Measurements from ENCODE around the gene NTRK2. TPM values are rescaled to one million over a fixed set of nuclear protein-coding genes. Genes with fewer than 3 reads are reported as not detected.

NTRK2 gene
- total RNA-seq, 1 donor from 2014 or later: 0.98 TPM

DNA sequence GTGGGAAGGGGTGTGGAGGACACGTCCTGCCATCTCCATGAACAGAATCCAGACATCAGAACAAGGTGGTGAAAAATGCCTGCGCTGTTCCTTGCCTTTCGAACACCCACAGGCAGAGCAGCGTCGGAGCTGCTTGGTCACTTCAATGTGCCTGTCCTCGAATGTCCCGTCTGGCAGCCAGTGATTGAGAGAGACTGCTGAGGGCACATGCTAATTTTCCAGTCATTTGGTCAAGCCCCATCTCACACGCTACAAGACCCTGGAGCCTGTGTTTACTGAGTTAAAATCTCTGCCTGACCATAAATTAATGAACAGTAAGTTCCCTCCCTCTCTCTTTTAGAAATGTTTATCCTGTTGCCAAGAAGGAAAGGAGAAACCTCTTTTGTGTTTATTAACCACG lies 149.3 kb downstream of the NTRK2 start:
- Histone ChIP-seq H3K4me3 (no peak overlapping the region), H3K27me3 (no peaks in the 10 kb centered on the region), H3K36me3 (no peaks in the 10 kb centered on the region), H3K27ac (no peak overlapping the region), H3K9me3 (no peaks in the 10 kb centered on the region), H3K4me1 (no peaks in the 10 kb centered on the region)
- DNase-seq: no peak
- ATAC-seq: no peak
- TF ChIP-seq, protein P1, sequence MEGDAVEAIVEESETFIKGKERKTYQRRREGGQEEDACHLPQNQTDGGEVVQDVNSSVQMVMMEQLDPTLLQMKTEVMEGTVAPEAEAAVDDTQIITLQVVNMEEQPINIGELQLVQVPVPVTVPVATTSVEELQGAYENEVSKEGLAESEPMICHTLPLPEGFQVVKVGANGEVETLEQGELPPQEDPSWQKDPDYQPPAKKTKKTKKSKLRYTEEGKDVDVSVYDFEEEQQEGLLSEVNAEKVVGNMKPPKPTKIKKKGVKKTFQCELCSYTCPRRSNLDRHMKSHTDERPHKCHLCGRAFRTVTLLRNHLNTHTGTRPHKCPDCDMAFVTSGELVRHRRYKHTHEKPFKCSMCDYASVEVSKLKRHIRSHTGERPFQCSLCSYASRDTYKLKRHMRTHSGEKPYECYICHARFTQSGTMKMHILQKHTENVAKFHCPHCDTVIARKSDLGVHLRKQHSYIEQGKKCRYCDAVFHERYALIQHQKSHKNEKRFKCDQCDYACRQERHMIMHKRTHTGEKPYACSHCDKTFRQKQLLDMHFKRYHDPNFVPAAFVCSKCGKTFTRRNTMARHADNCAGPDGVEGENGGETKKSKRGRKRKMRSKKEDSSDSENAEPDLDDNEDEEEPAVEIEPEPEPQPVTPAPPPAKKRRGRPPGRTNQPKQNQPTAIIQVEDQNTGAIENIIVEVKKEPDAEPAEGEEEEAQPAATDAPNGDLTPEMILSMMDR (IDR thresholded peaks at IDR 0.05): no peak
- intact Hi-C loops (cut with DNase I): no loop called here

DNA sequence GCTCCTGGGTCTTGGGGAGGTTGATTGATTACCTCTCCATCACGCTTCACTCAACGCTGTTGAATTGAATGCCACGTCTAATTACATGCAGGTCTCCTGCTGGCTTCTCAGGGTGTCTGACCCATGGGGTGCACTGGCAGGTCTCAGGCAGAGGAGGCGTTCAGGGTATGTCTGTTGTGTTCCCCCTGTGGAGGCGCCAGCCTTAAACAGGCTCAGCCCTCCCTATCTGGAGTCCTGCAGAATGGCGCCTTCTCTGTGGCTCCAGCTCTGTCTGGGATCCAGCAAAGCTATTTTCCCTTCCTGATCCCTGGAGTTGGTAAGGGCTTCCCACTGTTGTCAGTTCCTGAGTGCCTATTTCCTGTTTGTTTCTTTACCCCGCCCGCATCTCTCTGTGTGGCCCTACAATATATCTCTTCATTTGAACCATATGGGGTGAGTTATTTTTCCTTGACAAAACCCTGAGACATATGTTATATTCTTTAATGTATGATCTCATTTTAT lies 150.0 kb downstream of the NTRK2 start:
- no peaks in the 10 kb centered on the region for H3K4me1 ChIP-seq
- DNase-seq: no peak
- ATAC-seq: no peak
- TF ChIP-seq, protein P1 (IDR thresholded peaks at IDR 0.05): no peak
- H3K4me3 ChIP-seq: no peak overlapping the region
- H3K27ac ChIP-seq: no peak overlapping the region
- intact Hi-C loops (cut with DNase I): no loop called here
- no peaks in the 10 kb centered on the region for H3K36me3 ChIP-seq
- no peaks in the 10 kb centered on the region for H3K27me3 ChIP-seq
- H3K9me3 ChIP-seq: no peaks in the 10 kb centered on the region

DNA sequence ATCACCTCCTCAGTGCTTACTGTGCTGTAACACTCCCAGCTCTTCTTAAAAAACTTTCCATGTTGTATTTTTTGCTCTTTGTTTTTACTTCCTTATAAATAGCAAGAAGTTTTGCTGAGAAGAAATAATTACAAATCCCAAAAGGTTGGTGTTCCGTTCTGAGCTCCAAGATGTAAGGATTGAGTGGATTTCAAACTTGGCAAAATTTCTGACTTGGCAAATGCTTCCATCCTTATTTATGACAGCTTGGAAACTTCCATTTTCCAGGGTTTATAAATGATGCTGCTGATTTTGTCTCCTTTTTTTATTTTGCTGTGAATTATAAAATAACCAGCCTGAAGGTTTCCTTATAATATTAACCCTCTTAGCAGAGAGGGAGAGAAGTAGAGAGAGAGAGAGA lies 151.9 kb downstream of the NTRK2 start:
- H3K27ac ChIP-seq: no peak overlapping the region
- no peaks in the 10 kb centered on the region for H3K9me3 ChIP-seq
- no peaks in the 10 kb centered on the region for H3K4me1 ChIP-seq
- TF ChIP-seq, protein P1 (IDR thresholded peaks at IDR 0.05): no peak
- H3K27me3 ChIP-seq: no peaks in the 10 kb centered on the region
- intact Hi-C loops (cut with DNase I): no loop called here
- no peaks in the 10 kb centered on the region for H3K36me3 ChIP-seq
- ATAC-seq: no peak
- H3K4me3 ChIP-seq: no peak overlapping the region
- DNase-seq: no peak

DNA sequence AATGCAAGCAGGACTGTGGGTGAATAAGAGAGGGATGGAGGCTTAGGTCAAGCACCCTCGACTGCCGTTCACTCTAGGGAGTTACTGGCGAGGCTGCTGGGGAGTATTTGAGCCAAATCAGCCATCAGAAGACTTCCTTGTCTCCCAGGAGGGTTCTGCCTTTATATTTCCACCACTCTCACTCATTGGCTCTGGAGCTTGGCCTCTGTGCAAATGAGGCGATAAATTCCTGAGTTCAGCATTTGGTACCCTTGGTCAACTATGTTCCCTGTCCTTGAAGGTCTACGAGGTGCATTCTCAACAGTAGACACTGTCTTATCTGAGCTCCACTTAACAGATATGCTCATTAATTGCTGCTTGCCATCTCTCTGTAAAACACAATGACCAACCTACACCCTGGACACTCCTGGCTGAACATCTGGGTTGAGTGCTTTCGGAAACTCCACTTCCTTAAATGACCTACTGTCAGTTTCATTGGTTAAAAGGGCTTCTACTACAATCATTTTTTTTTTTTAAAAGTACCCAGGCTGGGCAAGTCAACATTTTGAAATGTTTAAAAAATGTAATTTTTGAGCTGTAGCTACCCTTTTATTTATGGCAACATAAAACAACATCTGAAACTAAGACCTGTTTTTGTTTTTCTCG lies 153.2 kb downstream of the NTRK2 start:
- Histone ChIP-seq H3K36me3 (no peaks in the 10 kb centered on the region), H3K4me1 (no peaks in the 10 kb centered on the region), H3K9me3 (no peaks in the 10 kb centered on the region), H3K27ac (no peak overlapping the region), H3K27me3 (no peaks in the 10 kb centered on the region), H3K4me3 (no peak overlapping the region)
- intact Hi-C loops (cut with DNase I): no loop called here
- ATAC-seq (no peak), DNase-seq (no peak)
- TF ChIP-seq, protein P1 (IDR thresholded peaks at IDR 0.05): no peak

DNA sequence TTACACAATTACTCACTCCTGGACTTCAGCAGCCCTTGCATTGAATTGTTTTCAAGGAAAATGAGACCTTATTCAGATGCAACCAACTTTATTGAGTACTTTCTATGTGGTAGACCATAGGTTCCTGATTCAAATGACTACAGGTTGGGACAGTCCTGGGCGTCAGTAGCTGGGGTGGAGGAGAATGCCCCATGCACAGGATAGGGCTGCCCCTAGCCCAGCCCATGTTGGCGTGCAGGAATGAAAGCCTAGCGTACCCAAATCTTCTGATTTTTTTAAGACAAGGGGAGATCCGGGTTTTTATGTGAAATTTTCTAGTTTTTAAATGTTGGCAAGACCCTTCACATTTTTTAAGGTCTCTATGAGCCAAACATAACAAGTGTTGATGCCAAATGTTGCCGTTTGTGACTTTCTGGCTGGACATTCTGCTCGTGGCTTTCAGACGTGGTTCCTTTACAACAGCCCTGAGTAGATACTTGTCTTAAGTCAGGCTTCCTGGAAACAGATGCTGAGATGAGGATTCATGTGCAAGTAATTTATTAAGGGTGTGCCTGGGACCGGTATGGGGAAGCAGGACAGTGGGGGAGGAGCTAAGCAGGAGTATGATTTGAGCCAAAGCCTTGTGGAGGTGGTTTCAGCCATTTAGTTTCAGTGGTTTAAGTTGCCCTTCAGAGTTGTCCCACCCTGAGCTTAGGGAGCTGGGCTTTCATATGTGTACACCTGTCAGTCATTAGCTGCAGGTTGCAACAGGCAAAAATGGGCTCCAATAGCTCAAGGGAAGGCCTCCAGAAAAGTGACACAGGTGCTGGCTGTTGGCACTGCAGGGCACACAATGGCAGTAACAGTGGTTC lies 154.1 kb downstream of the NTRK2 start:
- H3K4me3 ChIP-seq: no peak overlapping the region
- H3K27me3 ChIP-seq: no peaks in the 10 kb centered on the region
- TF ChIP-seq, protein P1 (IDR thresholded peaks at IDR 0.05): no peak
- H3K4me1 ChIP-seq: no peaks in the 10 kb centered on the region
- intact Hi-C loops (cut with DNase I): no loop called here
- no peaks in the 10 kb centered on the region for H3K9me3 ChIP-seq
- ATAC-seq (no peak), DNase-seq (no peak)
- no peaks in the 10 kb centered on the region for H3K36me3 ChIP-seq
- H3K27ac ChIP-seq: no peak overlapping the region
